B cell (primary cell): Measurements from ENCODE around the gene GPR35. TPM values are rescaled to one million over a fixed set of nuclear protein-coding genes. Genes with fewer than 3 reads are reported as not detected.

Source experiments
- ATAC-seq: fragments of 200-7000 bp; cut with Tn5 transposase; one replicate; pipeline ENCODE4 v1.10.0; 2021; ENCODE audit warnings: low read depth, mild to moderate bottlenecking, moderate number of reproducible peaks, moderate library complexity
- CTCF ChIA-PET: fragments of 350-600 bp; sonication (Branson Sonifier 250); formaldehyde crosslinking; loops from one replicate; lab custom pipeline; 2021; ENCODE audit warnings: antibody characterized with exemption, inconsistent platforms; lab: Charles Lee
- POLR2A ChIA-PET: fragments of 350-600 bp; sonication (Branson Sonifier 250); formaldehyde crosslinking; loops from one replicate; lab custom pipeline; 2021; ENCODE audit warnings: antibody characterized with exemption; lab: Charles Lee
- DNase-seq: peaks from one replicate; pipeline ENCODE4 v3.0.0; 2013
- H2AFZ ChIP-seq: 2 replicates; pipeline ENCODE4 v1.6.1; 2012; ENCODE audit warnings: mild to moderate bottlenecking, low read depth, low read length; ENCODE audit not compliant: insufficient read depth, poor library complexity, severe bottlenecking
- H3K27ac ChIP-seq, 2 donors: 1 replicate in 1 of 2; 2 replicates in 1 of 2; pipeline ENCODE4 v1.5.1; 2012 to 2013; ENCODE audit warnings: low read length in 2 of 2, mild to moderate bottlenecking in 2 of 2, moderate library complexity in 1 of 2
- H3K27me3 ChIP-seq, 4 experiments: fragments of 200-600 bp in 1 of 4; sonication (generic) in 1 of 4; replicated peaks in 1 of 4; 1 replicate in 2 of 4; 2 replicates in 2 of 4; pipeline versions ENCODE4 v1.6.1 to v1.7.0; 2013 to 2016; ENCODE audit warnings: low read length in 3 of 4, mild to moderate bottlenecking in 2 of 4, mixed read lengths in 1 of 4, moderate library complexity in 1 of 4; ENCODE audit not compliant: insufficient read depth in 4 of 4, control insufficient read depth in 3 of 4; ENCODE audit errors: control extremely low read depth in 1 of 4
- H3K36me3 ChIP-seq, 2 experiments: replicated peaks in 1 of 2; 1 replicate in 1 of 2; 2 replicates in 1 of 2; pipeline versions ENCODE4 v1.6.1 to v1.7.1; 2013; ENCODE audit warnings: low read length in 1 of 2; ENCODE audit not compliant: insufficient read depth in 2 of 2, control insufficient read depth in 1 of 2; ENCODE audit errors: control extremely low read depth in 1 of 2, extremely low read depth in 1 of 2
- H3K4me1 ChIP-seq, 2 donors: fragments of 200-600 bp in 1 of 2; sonication (generic) in 1 of 2; 1 replicate in 1 of 2; 2 replicates in 1 of 2; pipeline versions ENCODE4 v1.5.1 to v1.6.1; 2013 to 2017; ENCODE audit warnings: low read length in 2 of 2; ENCODE audit not compliant: control insufficient read depth in 2 of 2, insufficient read depth in 2 of 2
- H3K4me2 ChIP-seq: replicated peaks from 2 replicates; pipeline ENCODE3; 2012; ENCODE audit warnings: mild to moderate bottlenecking, low read depth, low read length; ENCODE audit not compliant: poor library complexity, severe bottlenecking
- H3K4me3 ChIP-seq, 5 experiments: fragments of 200-600 bp in 1 of 5; sonication (generic) in 1 of 5; 1 replicate in 3 of 5; 2 replicates in 2 of 5; pipeline versions ENCODE4 v1.5.1 to v1.7.0; 2011 to 2016; ENCODE audit warnings: low read length in 4 of 5, mild to moderate bottlenecking in 4 of 5, low read depth in 2 of 5, control low read depth in 1 of 5, moderate library complexity in 1 of 5; ENCODE audit not compliant: insufficient read depth in 1 of 5; ENCODE audit errors: control extremely low read depth in 1 of 5, extremely low read depth in 1 of 5
- H3K79me2 ChIP-seq: fragments of 200-600 bp; sonication (generic); one replicate; pipeline ENCODE4 v1.6.0; 2016; ENCODE audit warnings: low read length; ENCODE audit not compliant: control insufficient read depth, insufficient read depth
- H3K9ac ChIP-seq: fragments of 200-600 bp; sonication (generic); 2 replicates; pipeline ENCODE4 v1.6.1; 2017; ENCODE audit warnings: mild to moderate bottlenecking, low read length, moderate library complexity
- H3K9me3 ChIP-seq, 3 donors: one replicate each; pipeline versions ENCODE4 v1.6.1 to v1.7.1; 2013; ENCODE audit warnings: low read length in 2 of 3; ENCODE audit not compliant: control insufficient read depth in 2 of 3, insufficient read depth in 1 of 3; ENCODE audit errors: control extremely low read depth in 1 of 3
- H4K20me1 ChIP-seq: 2 replicates; pipeline ENCODE4 v1.6.0; 2012; ENCODE audit warnings: mild to moderate bottlenecking, low read length; ENCODE audit not compliant: insufficient read depth, control insufficient read depth, poor library complexity, severe bottlenecking
- H3K27ac Mint-ChIP-seq: one replicate; pipeline ENCODE4 v1.8.0; 2021; ENCODE audit warnings: mixed read lengths
- H3K27me3 Mint-ChIP-seq: one replicate; pipeline ENCODE4 v1.8.0; 2021; ENCODE audit warnings: mixed read lengths
- H3K4me1 Mint-ChIP-seq: one replicate; pipeline ENCODE4 v1.8.0; 2021; ENCODE audit warnings: mixed read lengths
- H3K4me3 Mint-ChIP-seq: one replicate; pipeline ENCODE4 v1.8.0; 2021; ENCODE audit warnings: mixed read lengths
- H3K9me3 Mint-ChIP-seq: one replicate; pipeline ENCODE4 v1.8.0; 2022; ENCODE audit warnings: mixed read lengths; ENCODE audit not compliant: insufficient read depth
- CTCF ChIP-seq: fragments of 200-600 bp; IDR thresholded peaks from one replicate; pipeline ENCODE4 v1.8.0; 2022; ENCODE audit warnings: antibody characterized with exemption, mild to moderate bottlenecking
- EZH2 ChIP-seq: IDR thresholded peaks from 2 replicates; pipeline ENCODE4 v1.6.1; 2012; ENCODE audit warnings: borderline replicate concordance, low read depth, mild to moderate bottlenecking, moderate library complexity, low read length; ENCODE audit not compliant: insufficient read depth, poor library complexity, severe bottlenecking
- WGBS: methylation state at CpG from one replicate; pipeline ENCODE4 v1.1.5; 2013; ENCODE audit warnings: missing lambda C conversion rate; ENCODE audit not compliant: insufficient coverage; 5-methylcytosine and 5-hydroxymethylcytosine counted together
- intact Hi-C: fragments of 100-400 bp; cut with micrococcal nuclease; formaldehyde crosslinking; loops from one replicate; pipeline ENCODE4 v1.10.0; 2022
- polyA plus RNA-seq: library from polyadenylated mRNA; depleted of rRNA; stranded (reverse); fragments of >200 nt; gene quantifications from 2 replicates; pipeline ENCODE4 v1.2.3, GENCODE V29; 2012
- total RNA-seq, 2 donors: library from RNA; stranded (reverse); fragments of 120-200 nt in 1 of 2; gene quantifications; 1 replicate in 1 of 2; 2 replicates in 1 of 2; pipeline versions ENCODE4 v1.2.3 to v1.2.4, GENCODE V29; 2013 to 2022

Gene GPR35
- total and polyA plus RNA-seq, 2 donors (not counting 1 experiment from before 2014, with no cell fraction given): 1.8 to 9.6 TPM

DNA sequence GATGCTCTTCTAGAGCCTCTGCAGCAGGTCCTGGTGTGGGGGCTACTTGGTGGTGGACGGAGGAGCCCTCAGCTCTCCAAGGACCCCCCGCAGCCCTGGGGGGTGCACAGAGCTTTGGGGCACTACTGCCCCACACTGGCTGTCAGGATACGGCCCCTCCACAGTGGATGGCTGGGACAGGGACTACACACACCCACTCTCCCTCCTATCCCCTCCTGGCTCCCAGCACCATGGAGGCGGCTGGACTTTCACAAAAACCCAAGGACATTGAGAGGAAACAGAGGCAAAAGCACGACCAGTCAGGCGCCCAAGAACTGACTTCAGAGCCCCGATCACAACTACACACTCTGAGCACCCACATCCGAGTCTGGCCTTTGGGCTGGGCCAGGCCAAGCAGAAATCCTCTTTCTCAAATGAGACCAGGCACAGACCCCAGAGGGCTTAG lies 12.6 kb downstream of the GPR35 start:
- intact Hi-C loops: no loop called here
- no peaks in the 10 kb centered on the region for H3K4me1 Mint-ChIP-seq
- no peaks in the 10 kb centered on the region for H3K27me3 ChIP-seq
- no peaks in the 10 kb centered on the region for H4K20me1 ChIP-seq
- WGBS: 72% methylated on average over 8 of the region's 8 CpGs
- H3K4me3 ChIP-seq: no peak overlapping the region
- no peaks in the 10 kb centered on the region for H3K36me3 ChIP-seq
- H3K9me3 Mint-ChIP-seq: peaks cover 4% of the 10 kb centered on the region
- H3K4me1 ChIP-seq: no peaks in the 10 kb centered on the region
- H3K27ac ChIP-seq: no peak overlapping the region
- H3K9me3 ChIP-seq: peaks cover 0 to 32% (median 16%) of the 10 kb centered on the region in 3 donors
- no peak overlapping the region for H3K27ac Mint-ChIP-seq
- H3K4me3 Mint-ChIP-seq: no peak overlapping the region
- H3K27me3 Mint-ChIP-seq: peaks cover 3% of the 10 kb centered on the region
- ATAC-seq: no peak
- ChIA-PET CTCF (no interaction called here), POLR2A (no interaction called here)
- DNase-seq: no peak
- no peak overlapping the region for H3K9ac ChIP-seq
- no peaks in the 10 kb centered on the region for H3K79me2 ChIP-seq
- TF ChIP-seq EZH2: no peak
- no peak overlapping the region for H2AFZ ChIP-seq
- no peak overlapping the region for H3K4me2 ChIP-seq

GRCh38 chr2:240638512-240639160 lies 13.4 kb downstream of the GPR35 start:
- Histone ChIP-seq H3K4me3 (no peak overlapping the region), H2AFZ (no peak overlapping the region), H3K9ac (no peak overlapping the region), H3K4me1 (no peaks in the 10 kb centered on the region), H3K36me3 (no peaks in the 10 kb centered on the region), H3K4me2 (no peak overlapping the region), H3K27me3 (no peaks in the 10 kb centered on the region), H3K79me2 (no peaks in the 10 kb centered on the region), H3K27ac (no peak overlapping the region), H4K20me1 (no peaks in the 10 kb centered on the region), H3K9me3 (peaks cover 0 to 31% (median 11%) of the 10 kb centered on the region in 3 donors)
- intact Hi-C loops: no loop called here
- ATAC-seq (no peak), DNase-seq (no peak)
- no peak overlapping the region for H3K4me3 Mint-ChIP-seq
- no peaks in the 10 kb centered on the region for H3K4me1 Mint-ChIP-seq
- ChIA-PET POLR2A (no interaction called here), CTCF (no interaction called here)
- TF ChIP-seq CTCF (no peak), EZH2 (no peak)
- H3K27me3 Mint-ChIP-seq: peaks cover 3% of the 10 kb centered on the region
- WGBS: 81% methylated on average over 18 of the region's 18 CpGs
- H3K9me3 Mint-ChIP-seq: no peaks in the 10 kb centered on the region
- no peak overlapping the region for H3K27ac Mint-ChIP-seq
